Measurements from ENCODE around the gene CHMP4A. TPM values are rescaled to one million over a fixed set of nuclear protein-coding genes. Genes with fewer than 3 reads are reported as not detected.
A peak's percentile ranks its signal among the peaks of the same experiment; 100 is the strongest.

The CHMP4A gene
- total and polyA plus RNA-seq, 9 of the 15 experiments (the other 6 are each of a cell fraction or from before 2014, with no cell fraction given): 28.8 to 104 (median 52.7) TPM

GRCh38 chr14:24188251-24189058 lies 24.8 kb downstream of the CHMP4A start, which contains the start of gene IPO4 (continued):
- TF ChIP-seq, protein P1, sequence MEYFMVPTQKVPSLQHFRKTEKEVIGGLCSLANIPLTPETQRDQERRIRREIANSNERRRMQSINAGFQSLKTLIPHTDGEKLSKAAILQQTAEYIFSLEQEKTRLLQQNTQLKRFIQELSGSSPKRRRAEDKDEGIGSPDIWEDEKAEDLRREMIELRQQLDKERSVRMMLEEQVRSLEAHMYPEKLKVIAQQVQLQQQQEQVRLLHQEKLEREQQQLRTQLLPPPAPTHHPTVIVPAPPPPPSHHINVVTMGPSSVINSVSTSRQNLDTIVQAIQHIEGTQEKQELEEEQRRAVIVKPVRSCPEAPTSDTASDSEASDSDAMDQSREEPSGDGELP (CRISPR knock-in tag; IDR thresholded peaks at IDR 0.05; ENCODE audit: borderline replicate concordance): peak; percentile 73
- TF ChIP-seq NFE2 (IDR thresholded peaks at IDR 0.05; ENCODE audit: low read depth): peak; percentile 32; the same call in 1 of the 2 replicates
- TF ChIP-seq, protein P2, sequence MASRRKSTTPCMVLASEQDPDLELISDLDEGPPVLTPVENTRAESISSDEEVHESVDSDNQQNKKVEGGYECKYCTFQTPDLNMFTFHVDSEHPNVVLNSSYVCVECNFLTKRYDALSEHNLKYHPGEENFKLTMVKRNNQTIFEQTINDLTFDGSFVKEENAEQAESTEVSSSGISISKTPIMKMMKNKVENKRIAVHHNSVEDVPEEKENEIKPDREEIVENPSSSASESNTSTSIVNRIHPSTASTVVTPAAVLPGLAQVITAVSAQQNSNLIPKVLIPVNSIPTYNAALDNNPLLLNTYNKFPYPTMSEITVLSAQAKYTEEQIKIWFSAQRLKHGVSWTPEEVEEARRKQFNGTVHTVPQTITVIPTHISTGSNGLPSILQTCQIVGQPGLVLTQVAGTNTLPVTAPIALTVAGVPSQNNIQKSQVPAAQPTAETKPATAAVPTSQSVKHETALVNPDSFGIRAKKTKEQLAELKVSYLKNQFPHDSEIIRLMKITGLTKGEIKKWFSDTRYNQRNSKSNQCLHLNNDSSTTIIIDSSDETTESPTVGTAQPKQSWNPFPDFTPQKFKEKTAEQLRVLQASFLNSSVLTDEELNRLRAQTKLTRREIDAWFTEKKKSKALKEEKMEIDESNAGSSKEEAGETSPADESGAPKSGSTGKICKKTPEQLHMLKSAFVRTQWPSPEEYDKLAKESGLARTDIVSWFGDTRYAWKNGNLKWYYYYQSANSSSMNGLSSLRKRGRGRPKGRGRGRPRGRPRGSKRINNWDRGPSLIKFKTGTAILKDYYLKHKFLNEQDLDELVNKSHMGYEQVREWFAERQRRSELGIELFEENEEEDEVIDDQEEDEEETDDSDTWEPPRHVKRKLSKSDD (conservative IDR thresholded peaks at IDR 0.05; ENCODE audit: low read length): peak; percentile 69; the same call in 1 of the 2 replicates
- TF ChIP-seq MTA3 (IDR thresholded peaks at IDR 0.05; ENCODE audit: borderline replicate concordance): no peak
- peak; percentile 83 for TF ChIP-seq SP1 (CRISPR knock-in tag; IDR thresholded peaks at IDR 0.05)
- peak; percentile 59 for TF ChIP-seq POLR2B (IDR thresholded peaks at IDR 0.05; ENCODE audit: low read depth, partially characterized antibody)
- 0 out of 2 replicates have a peak, but pooled peaks have one; percentile 40 for TF ChIP-seq ZBTB9 (CRISPR knock-in tag; IDR thresholded peaks at IDR 0.05)
- no peak for TF ChIP-seq ZNF41 (CRISPR knock-in tag; conservative IDR thresholded peaks at IDR 0.05)
- TF ChIP-seq ZNF639 (CRISPR knock-in tag; conservative IDR thresholded peaks at IDR 0.05 in 1 of 2, IDR thresholded peaks at IDR 0.05 in 1 of 2): 0 out of 4 replicates have a peak, but pooled peaks of 1 of the 2 experiments have one; percentile 16
- TF ChIP-seq, protein P3, sequence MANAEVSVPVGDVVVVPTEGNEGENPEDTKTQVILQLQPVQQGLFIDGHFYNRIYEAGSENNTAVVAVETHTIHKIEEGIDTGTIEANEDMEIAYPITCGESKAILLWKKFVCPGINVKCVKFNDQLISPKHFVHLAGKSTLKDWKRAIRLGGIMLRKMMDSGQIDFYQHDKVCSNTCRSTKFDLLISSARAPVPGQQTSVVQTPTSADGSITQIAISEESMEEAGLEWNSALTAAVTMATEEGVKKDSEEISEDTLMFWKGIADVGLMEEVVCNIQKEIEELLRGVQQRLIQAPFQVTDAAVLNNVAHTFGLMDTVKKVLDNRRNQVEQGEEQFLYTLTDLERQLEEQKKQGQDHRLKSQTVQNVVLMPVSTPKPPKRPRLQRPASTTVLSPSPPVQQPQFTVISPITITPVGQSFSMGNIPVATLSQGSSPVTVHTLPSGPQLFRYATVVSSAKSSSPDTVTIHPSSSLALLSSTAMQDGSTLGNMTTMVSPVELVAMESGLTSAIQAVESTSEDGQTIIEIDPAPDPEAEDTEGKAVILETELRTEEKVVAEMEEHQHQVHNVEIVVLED (CRISPR knock-in tag; IDR thresholded peaks at IDR 0.05): 0 out of 2 replicates have a peak, but pooled peaks have one; percentile 25
- TF ChIP-seq, protein P4, sequence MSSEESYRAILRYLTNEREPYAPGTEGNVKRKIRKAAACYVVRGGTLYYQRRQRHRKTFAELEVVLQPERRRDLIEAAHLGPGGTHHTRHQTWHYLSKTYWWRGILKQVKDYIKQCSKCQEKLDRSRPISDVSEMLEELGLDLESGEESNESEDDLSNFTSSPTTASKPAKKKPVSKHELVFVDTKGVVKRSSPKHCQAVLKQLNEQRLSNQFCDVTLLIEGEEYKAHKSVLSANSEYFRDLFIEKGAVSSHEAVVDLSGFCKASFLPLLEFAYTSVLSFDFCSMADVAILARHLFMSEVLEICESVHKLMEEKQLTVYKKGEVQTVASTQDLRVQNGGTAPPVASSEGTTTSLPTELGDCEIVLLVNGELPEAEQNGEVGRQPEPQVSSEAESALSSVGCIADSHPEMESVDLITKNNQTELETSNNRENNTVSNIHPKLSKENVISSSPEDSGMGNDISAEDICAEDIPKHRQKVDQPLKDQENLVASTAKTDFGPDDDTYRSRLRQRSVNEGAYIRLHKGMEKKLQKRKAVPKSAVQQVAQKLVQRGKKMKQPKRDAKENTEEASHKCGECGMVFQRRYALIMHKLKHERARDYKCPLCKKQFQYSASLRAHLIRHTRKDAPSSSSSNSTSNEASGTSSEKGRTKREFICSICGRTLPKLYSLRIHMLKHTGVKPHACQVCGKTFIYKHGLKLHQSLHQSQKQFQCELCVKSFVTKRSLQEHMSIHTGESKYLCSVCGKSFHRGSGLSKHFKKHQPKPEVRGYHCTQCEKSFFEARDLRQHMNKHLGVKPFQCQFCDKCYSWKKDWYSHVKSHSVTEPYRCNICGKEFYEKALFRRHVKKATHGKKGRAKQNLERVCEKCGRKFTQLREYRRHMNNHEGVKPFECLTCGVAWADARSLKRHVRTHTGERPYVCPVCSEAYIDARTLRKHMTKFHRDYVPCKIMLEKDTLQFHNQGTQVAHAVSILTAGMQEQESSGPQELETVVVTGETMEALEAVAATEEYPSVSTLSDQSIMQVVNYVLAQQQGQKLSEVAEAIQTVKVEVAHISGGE (CRISPR knock-in tag; IDR thresholded peaks at IDR 0.05): peak; percentile 98 to 100 (median 99)
- peak; percentile 91 for TF ChIP-seq RBFOX2 (IDR thresholded peaks at IDR 0.05; ENCODE audit: low read depth, low read length)
- TF ChIP-seq ZNF583 (CRISPR knock-in tag; IDR thresholded peaks at IDR 0.05): no peak

All from K562 (cell line).